ENCODE data around the gene GATA1. TPM values are rescaled to one million over a fixed set of nuclear protein-coding genes. Genes with fewer than 3 reads are reported as not detected.
"Not testable (repeated sequence)": the region's sequence is repeated elsewhere in the genome, so short reads cannot be mapped to it uniquely, and the experiment has no call there.

The GATA1 gene
- total RNA-seq, 1 donor from 2014 or later = not detected

GRCh38 chrX:48815266-48815665 is 28.9 kb downstream of the GATA1 start:
- DNase-seq = no peak

- DNase-seq = no peak
Measured at GRCh38 chrX:48816014-48816810, 29.8 kb downstream of the GATA1 start.

- no peak for DNase-seq
Measured at GRCh38 chrX:48818098-48818497, 31.7 kb downstream of the GATA1 start.

GRCh38 chrX:48818866-48819265 is 32.5 kb downstream of the GATA1 start:
- no peak for DNase-seq

- not testable (repeated sequence) for DNase-seq
Measured at GRCh38 chrX:48819394-48819793, 33.0 kb downstream of the GATA1 start.

- DNase-seq = no peak
Measured at GRCh38 chrX:48823053-48823452, 36.7 kb downstream of the GATA1 start.

GRCh38 chrX:48824066-48824465 is 37.7 kb downstream of the GATA1 start:
- no peak for DNase-seq

GRCh38 chrX:48826135-48826875 is 39.9 kb downstream of the GATA1 start, which contains the start of gene ERAS:
TSS of gene ERAS (plus strand) at chrX:48826513. CDS start at chrX:48829124, 2,611 bp downstream.
- DNase-seq = no peak

- no peak for DNase-seq
Measured at GRCh38 chrX:48826876-48827653, 40.7 kb downstream of the GATA1 start.

- DNase-seq = no peak
Measured at GRCh38 chrX:48827654-48827968, 41.2 kb downstream of the GATA1 start.

GRCh38 chrX:48829016-48829735 is 42.8 kb downstream of the GATA1 start:
- DNase-seq = no peak

GRCh38 chrX:48831136-48831908 is 44.9 kb downstream of the GATA1 start:
- DNase-seq = no peak

GRCh38 chrX:48831909-48832291 is 45.5 kb downstream of the GATA1 start:
- DNase-seq = no peak

- DNase-seq = no peak
Measured at GRCh38 chrX:48833542-48834138, 47.2 kb downstream of the GATA1 start.

GRCh38 chrX:48834383-48834709 is 48.0 kb downstream of the GATA1 start:
- no peak for DNase-seq

- DNase-seq = no peak
Measured at GRCh38 chrX:48835524-48836329, 49.3 kb downstream of the GATA1 start, which contains the start of gene PCSK1N. TSS of gene PCSK1N (minus strand) at chrX:48835610. CDS start at chrX:48835532, 78 bp downstream.

- no peak for DNase-seq
Measured at GRCh38 chrX:48839686-48840085, 53.3 kb downstream of the GATA1 start.

Data from dermis blood vessel endothelial cell (primary cell).